Measurements from ENCODE around the gene TRIM65.

Gene TRIM65

DNA sequence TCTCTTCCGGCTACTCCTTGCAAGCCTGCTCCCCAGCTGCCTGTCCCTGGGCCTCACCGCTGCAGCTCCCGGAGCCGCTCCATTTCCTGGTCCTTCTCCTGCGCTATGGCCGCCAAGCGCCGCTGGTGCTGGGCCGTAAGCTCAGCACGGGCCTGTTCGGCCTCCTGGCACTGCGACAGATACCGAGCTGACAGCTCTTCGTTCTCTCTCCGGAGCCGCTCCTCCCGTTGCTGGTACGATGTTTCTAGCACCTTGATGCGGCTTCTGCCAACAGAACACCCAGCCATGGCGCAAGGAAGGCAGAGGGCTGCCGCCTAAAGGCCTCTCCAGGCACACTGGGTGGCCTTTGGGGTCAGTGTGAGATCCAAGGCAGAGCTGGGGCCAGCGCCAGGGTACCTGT is 22.9 kb upstream of the TRIM65 start:
- Histone ChIP-seq H3K9me3 (ENCODE audit: severe bottlenecking) (no peaks in the 10 kb centered on the region), H3K27ac (ENCODE audit: poor library complexity, severe bottlenecking) (no peak overlapping the region), H3K4me1 (ENCODE audit: insufficient read depth, poor library complexity, severe bottlenecking) (no peaks in the 10 kb centered on the region), H3K4me3 (ENCODE audit: severe bottlenecking) (no peak overlapping the region), H3K27me3 (ENCODE audit: insufficient read depth, poor library complexity, severe bottlenecking) (no peaks in the 10 kb centered on the region), H3K36me3 (ENCODE audit: low read depth) (peaks cover 16% of the 10 kb centered on the region)
- TF ChIP-seq, protein P1, sequence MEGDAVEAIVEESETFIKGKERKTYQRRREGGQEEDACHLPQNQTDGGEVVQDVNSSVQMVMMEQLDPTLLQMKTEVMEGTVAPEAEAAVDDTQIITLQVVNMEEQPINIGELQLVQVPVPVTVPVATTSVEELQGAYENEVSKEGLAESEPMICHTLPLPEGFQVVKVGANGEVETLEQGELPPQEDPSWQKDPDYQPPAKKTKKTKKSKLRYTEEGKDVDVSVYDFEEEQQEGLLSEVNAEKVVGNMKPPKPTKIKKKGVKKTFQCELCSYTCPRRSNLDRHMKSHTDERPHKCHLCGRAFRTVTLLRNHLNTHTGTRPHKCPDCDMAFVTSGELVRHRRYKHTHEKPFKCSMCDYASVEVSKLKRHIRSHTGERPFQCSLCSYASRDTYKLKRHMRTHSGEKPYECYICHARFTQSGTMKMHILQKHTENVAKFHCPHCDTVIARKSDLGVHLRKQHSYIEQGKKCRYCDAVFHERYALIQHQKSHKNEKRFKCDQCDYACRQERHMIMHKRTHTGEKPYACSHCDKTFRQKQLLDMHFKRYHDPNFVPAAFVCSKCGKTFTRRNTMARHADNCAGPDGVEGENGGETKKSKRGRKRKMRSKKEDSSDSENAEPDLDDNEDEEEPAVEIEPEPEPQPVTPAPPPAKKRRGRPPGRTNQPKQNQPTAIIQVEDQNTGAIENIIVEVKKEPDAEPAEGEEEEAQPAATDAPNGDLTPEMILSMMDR (IDR thresholded peaks at IDR 0.05; ENCODE audit: poor library complexity, severe bottlenecking) = no peak
- DNase-seq (ENCODE audit: low spot score) (peak; percentile 68), ATAC-seq (ENCODE audit: low read depth) (no peak)

DNA sequence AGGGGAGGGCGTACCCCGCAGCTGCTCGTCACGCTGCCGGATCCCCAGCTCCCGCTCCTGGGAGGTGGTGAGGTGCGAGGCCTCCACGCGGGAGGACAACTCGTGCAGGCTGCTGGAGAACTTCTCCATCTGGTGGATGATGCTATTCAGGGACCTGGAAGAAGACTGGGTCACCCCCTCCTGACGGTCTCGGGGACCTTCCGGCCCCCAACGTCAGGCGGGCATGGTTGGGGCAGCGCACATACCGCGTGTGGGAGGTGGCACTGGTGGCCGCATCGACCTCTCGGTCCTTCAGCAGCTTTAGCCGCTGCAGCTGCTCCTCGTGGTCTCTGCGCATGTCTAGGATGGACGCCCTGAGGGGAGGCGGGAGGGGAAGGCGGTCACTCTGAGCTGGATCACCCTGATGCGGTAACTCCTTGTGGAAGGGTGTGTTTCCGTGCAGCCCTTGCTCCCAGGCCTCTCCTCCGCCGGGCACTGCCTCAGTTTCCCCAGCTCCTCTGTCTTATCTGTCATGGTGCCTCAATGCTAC is 21.2 kb upstream of the TRIM65 start:
- no peak overlapping the region for H3K4me3 ChIP-seq (ENCODE audit: severe bottlenecking)
- H3K27ac ChIP-seq (ENCODE audit: poor library complexity, severe bottlenecking) = no peak overlapping the region
- H3K27me3 ChIP-seq (ENCODE audit: insufficient read depth, poor library complexity, severe bottlenecking) = no peaks in the 10 kb centered on the region
- no peak for ATAC-seq (ENCODE audit: low read depth)
- H3K4me1 ChIP-seq (ENCODE audit: insufficient read depth, poor library complexity, severe bottlenecking) = no peaks in the 10 kb centered on the region
- TF ChIP-seq, protein P1 (IDR thresholded peaks at IDR 0.05; ENCODE audit: poor library complexity, severe bottlenecking) = no peak
- no peaks in the 10 kb centered on the region for H3K9me3 ChIP-seq (ENCODE audit: severe bottlenecking)
- peak; percentile 69 for DNase-seq (ENCODE audit: low spot score)
- peaks cover 12% of the 10 kb centered on the region for H3K36me3 ChIP-seq (ENCODE audit: low read depth)

DNA sequence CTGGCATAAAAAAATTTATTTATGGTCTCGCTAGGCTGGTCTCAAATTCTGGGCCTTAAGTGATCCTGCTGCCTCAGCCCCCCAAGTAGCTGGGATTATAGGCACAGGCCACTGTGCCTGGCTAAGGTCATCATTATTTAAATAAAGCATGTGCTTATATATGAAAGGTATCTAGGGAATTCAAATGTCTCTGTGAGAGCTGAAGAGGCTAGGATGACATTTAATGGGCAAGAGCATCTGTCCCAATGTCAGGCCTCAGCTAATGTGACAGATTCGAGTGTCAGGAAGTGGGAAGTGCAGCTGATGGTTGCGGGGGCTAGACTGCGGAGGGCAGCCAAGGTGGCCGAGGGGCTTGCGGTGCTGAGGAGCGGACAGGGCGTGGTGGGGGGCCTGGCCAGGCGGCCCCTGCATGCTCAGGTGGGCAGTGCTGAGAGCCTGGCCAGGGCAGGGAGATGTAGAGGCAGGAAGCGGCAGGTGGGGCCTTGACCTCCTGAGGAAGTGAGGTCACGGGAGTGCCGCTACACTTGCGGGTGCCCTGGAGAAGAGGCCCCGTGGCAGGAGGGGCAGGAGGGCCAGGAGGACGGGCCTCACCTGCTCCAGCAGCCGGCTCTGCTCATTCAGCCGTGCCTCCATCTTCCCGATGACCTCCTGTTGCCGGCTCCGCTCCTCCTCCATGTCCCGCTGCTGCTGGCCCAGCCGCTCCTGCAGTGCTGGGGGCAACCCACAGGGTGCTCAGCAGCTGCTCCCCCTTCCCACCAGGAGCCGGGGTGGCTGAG is 20.6 kb upstream of the TRIM65 start:
- ATAC-seq (ENCODE audit: low read depth) (no peak), DNase-seq (ENCODE audit: low spot score) (no peak)
- TF ChIP-seq, protein P1 (IDR thresholded peaks at IDR 0.05; ENCODE audit: poor library complexity, severe bottlenecking) = no peak
- Histone ChIP-seq H3K4me1 (ENCODE audit: insufficient read depth, poor library complexity, severe bottlenecking) (no peaks in the 10 kb centered on the region), H3K4me3 (ENCODE audit: severe bottlenecking) (no peak overlapping the region), H3K27me3 (ENCODE audit: insufficient read depth, poor library complexity, severe bottlenecking) (no peaks in the 10 kb centered on the region), H3K9me3 (ENCODE audit: severe bottlenecking) (no peaks in the 10 kb centered on the region), H3K27ac (ENCODE audit: poor library complexity, severe bottlenecking) (no peak overlapping the region), H3K36me3 (ENCODE audit: low read depth) (peaks cover 14% of the 10 kb centered on the region)

DNA sequence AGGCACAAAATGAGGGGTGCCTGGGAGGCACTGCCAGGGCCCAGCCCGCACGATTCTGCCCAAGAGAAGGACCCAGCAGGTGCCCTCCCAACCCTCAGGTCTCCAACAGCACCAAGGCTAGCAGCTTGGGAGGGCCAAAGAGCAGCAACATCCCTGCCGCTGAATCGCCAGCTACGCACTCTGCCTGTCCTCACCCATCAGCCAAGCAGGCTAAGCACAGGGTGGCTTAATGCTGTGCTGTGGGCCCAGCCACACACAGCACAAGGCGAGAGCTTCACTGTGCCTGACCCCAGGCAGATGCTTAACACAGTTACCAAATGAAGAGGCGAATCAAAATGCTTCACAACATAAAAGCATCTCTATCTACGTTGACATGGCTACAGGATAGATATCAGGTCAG is 18.5 kb upstream of the TRIM65 start:
- Histone ChIP-seq H3K9me3 (ENCODE audit: severe bottlenecking) (no peaks in the 10 kb centered on the region), H3K36me3 (ENCODE audit: low read depth) (peaks cover 18% of the 10 kb centered on the region)
- ATAC-seq (ENCODE audit: low read depth) = no peak

More for the DNA sequence above, 18.5 kb upstream of the TRIM65 start:
- Histone ChIP-seq H3K4me1 (ENCODE audit: insufficient read depth, poor library complexity, severe bottlenecking) (peaks cover 4% of the 10 kb centered on the region), H3K4me3 (ENCODE audit: severe bottlenecking) (no peak overlapping the region), H3K27ac (ENCODE audit: poor library complexity, severe bottlenecking) (no peak overlapping the region), H3K27me3 (ENCODE audit: insufficient read depth, poor library complexity, severe bottlenecking) (no peaks in the 10 kb centered on the region)
- DNase-seq (ENCODE audit: low spot score) = no peak
- TF ChIP-seq, protein P1 (IDR thresholded peaks at IDR 0.05; ENCODE audit: poor library complexity, severe bottlenecking) = no peak

Measured in RWPE2 (cell line).